ENCODE measurements around the gene SLCO1B3. TPM values are rescaled to one million over a fixed set of nuclear protein-coding genes. Genes with fewer than 3 reads are reported as not detected.
A peak's percentile ranks its signal among the peaks of the same experiment; 100 is the strongest.

Gene SLCO1B3
- total RNA-seq, 1 donor from 2014 or later, result not detected

- Mint-ChIP-seq H3K27ac (no peak overlapping the region), H3K4me1 (no peaks in the 10 kb centered on the region), H3K4me3 (no peak overlapping the region), H3K27me3 (no peaks in the 10 kb centered on the region), H3K36me3 (ENCODE audit: low read depth) (no peaks in the 10 kb centered on the region), H3K9me3 (peaks cover 13% of the 10 kb centered on the region)
- DNase-seq, result no peak
- intact Hi-C loops (cut with micrococcal nuclease), result no loop called here
Measured at GRCh38 chr12:20822925-20823324, 12.4 kb downstream of the SLCO1B3 start.

- Mint-ChIP-seq H3K36me3 (ENCODE audit: low read depth) (no peaks in the 10 kb centered on the region), H3K27me3 (no peaks in the 10 kb centered on the region), H3K4me1 (no peaks in the 10 kb centered on the region), H3K4me3 (no peak overlapping the region), H3K27ac (no peak overlapping the region), H3K9me3 (no peaks in the 10 kb centered on the region)
- intact Hi-C loops (cut with micrococcal nuclease), result no loop called here
- no peak for DNase-seq
Measured at GRCh38 chr12:20829919-20830318, 19.4 kb downstream of the SLCO1B3 start.

- Mint-ChIP-seq H3K9me3 (no peaks in the 10 kb centered on the region), H3K27ac (no peak overlapping the region), H3K27me3 (no peaks in the 10 kb centered on the region), H3K4me1 (no peaks in the 10 kb centered on the region), H3K4me3 (no peak overlapping the region), H3K36me3 (ENCODE audit: low read depth) (no peaks in the 10 kb centered on the region)
- intact Hi-C loops (cut with micrococcal nuclease), result no loop called here
- DNase-seq, result no peak
Measured at GRCh38 chr12:20830456-20830855, 20.0 kb downstream of the SLCO1B3 start.

GRCh38 chr12:20832911-20833310 is 22.4 kb downstream of the SLCO1B3 start:
- Mint-ChIP-seq H3K4me3 (no peak overlapping the region), H3K36me3 (ENCODE audit: low read depth) (no peaks in the 10 kb centered on the region), H3K4me1 (no peaks in the 10 kb centered on the region), H3K27ac (no peak overlapping the region), H3K9me3 (no peaks in the 10 kb centered on the region), H3K27me3 (no peaks in the 10 kb centered on the region)
- intact Hi-C loops (cut with micrococcal nuclease), result no loop called here
- no peak for DNase-seq

GRCh38 chr12:20852649-20853048 is 42.1 kb downstream of the SLCO1B3 start:
- Mint-ChIP-seq H3K36me3 (ENCODE audit: low read depth) (no peaks in the 10 kb centered on the region), H3K4me3 (no peak overlapping the region), H3K9me3 (peaks cover 3% of the 10 kb centered on the region)

GRCh38 chr12:20863056-20863455 is 52.6 kb downstream of the SLCO1B3 start:
- H3K4me3 Mint-ChIP-seq, result no peak overlapping the region
- intact Hi-C loops (cut with micrococcal nuclease), result no loop called here
- no peaks in the 10 kb centered on the region for H3K36me3 Mint-ChIP-seq (ENCODE audit: low read depth)
- H3K9me3 Mint-ChIP-seq, result no peaks in the 10 kb centered on the region
- H3K27ac Mint-ChIP-seq, result no peak overlapping the region
- no peaks in the 10 kb centered on the region for H3K4me1 Mint-ChIP-seq
- DNase-seq, result no peak
- H3K27me3 Mint-ChIP-seq, result no peaks in the 10 kb centered on the region

More at GRCh38 chr12:20852649-20853048, 42.1 kb downstream of the SLCO1B3 start:
- intact Hi-C loops (cut with micrococcal nuclease), result no loop called here
- no peak overlapping the region for H3K27ac Mint-ChIP-seq
- no peak for DNase-seq
- H3K4me1 Mint-ChIP-seq, result no peaks in the 10 kb centered on the region
- no peaks in the 10 kb centered on the region for H3K27me3 Mint-ChIP-seq

- Mint-ChIP-seq H3K27me3 (no peaks in the 10 kb centered on the region), H3K4me3 (no peak overlapping the region), H3K36me3 (ENCODE audit: low read depth) (no peaks in the 10 kb centered on the region), H3K9me3 (no peaks in the 10 kb centered on the region), H3K27ac (no peak overlapping the region), H3K4me1 (no peaks in the 10 kb centered on the region)
- no peak for DNase-seq
- intact Hi-C loops (cut with micrococcal nuclease), result no loop called here
Measured at GRCh38 chr12:20865873-20866272, 55.4 kb downstream of the SLCO1B3 start.

GRCh38 chr12:20868277-20868676 is 57.8 kb downstream of the SLCO1B3 start:
- H3K27me3 Mint-ChIP-seq, result no peaks in the 10 kb centered on the region
- DNase-seq, result no peak
- intact Hi-C loops (cut with micrococcal nuclease), result no loop called here
- no peak overlapping the region for H3K27ac Mint-ChIP-seq
- H3K4me1 Mint-ChIP-seq, result no peaks in the 10 kb centered on the region
- H3K9me3 Mint-ChIP-seq, result no peaks in the 10 kb centered on the region
- H3K36me3 Mint-ChIP-seq (ENCODE audit: low read depth), result no peaks in the 10 kb centered on the region
- H3K4me3 Mint-ChIP-seq, result no peak overlapping the region

- Mint-ChIP-seq H3K4me1 (no peaks in the 10 kb centered on the region), H3K36me3 (ENCODE audit: low read depth) (no peaks in the 10 kb centered on the region), H3K9me3 (no peaks in the 10 kb centered on the region), H3K4me3 (no peak overlapping the region), H3K27me3 (no peaks in the 10 kb centered on the region), H3K27ac (no peak overlapping the region)
- no peak for DNase-seq
- intact Hi-C loops (cut with micrococcal nuclease), result no loop called here
Measured at GRCh38 chr12:20883288-20883687, 72.8 kb downstream of the SLCO1B3 start.

GRCh38 chr12:20885116-20885515 is 74.6 kb downstream of the SLCO1B3 start:
- H3K27me3 Mint-ChIP-seq, result no peaks in the 10 kb centered on the region
- intact Hi-C loops (cut with micrococcal nuclease), result no loop called here
- H3K36me3 Mint-ChIP-seq (ENCODE audit: low read depth), result no peaks in the 10 kb centered on the region
- H3K4me1 Mint-ChIP-seq, result no peaks in the 10 kb centered on the region
- no peak overlapping the region for H3K27ac Mint-ChIP-seq
- H3K9me3 Mint-ChIP-seq, result no peaks in the 10 kb centered on the region
- no peak for DNase-seq
- no peak overlapping the region for H3K4me3 Mint-ChIP-seq

GRCh38 chr12:20885552-20885951 is 75.0 kb downstream of the SLCO1B3 start:
- Mint-ChIP-seq H3K4me3 (no peak overlapping the region), H3K36me3 (ENCODE audit: low read depth) (no peaks in the 10 kb centered on the region), H3K9me3 (no peaks in the 10 kb centered on the region), H3K27ac (no peak overlapping the region), H3K27me3 (no peaks in the 10 kb centered on the region), H3K4me1 (no peaks in the 10 kb centered on the region)
- intact Hi-C loops (cut with micrococcal nuclease), result no loop called here
- DNase-seq, result no peak

GRCh38 chr12:20917269-20917668 is 106.8 kb downstream of the SLCO1B3 start:
- DNase-seq, result no peak
- H3K27ac Mint-ChIP-seq, result no peak overlapping the region
- no peak overlapping the region for H3K4me3 Mint-ChIP-seq
- no peaks in the 10 kb centered on the region for H3K27me3 Mint-ChIP-seq
- intact Hi-C loops (cut with micrococcal nuclease), result no loop called here
- H3K36me3 Mint-ChIP-seq (ENCODE audit: low read depth), result no peaks in the 10 kb centered on the region
- H3K4me1 Mint-ChIP-seq, result no peaks in the 10 kb centered on the region
- no peaks in the 10 kb centered on the region for H3K9me3 Mint-ChIP-seq

GRCh38 chr12:20917819-20918218 is 107.3 kb downstream of the SLCO1B3 start:
- no peaks in the 10 kb centered on the region for H3K4me1 Mint-ChIP-seq
- H3K27ac Mint-ChIP-seq, result no peak overlapping the region
- no peaks in the 10 kb centered on the region for H3K9me3 Mint-ChIP-seq
- no peaks in the 10 kb centered on the region for H3K27me3 Mint-ChIP-seq
- intact Hi-C loops (cut with micrococcal nuclease), result no loop called here
- H3K36me3 Mint-ChIP-seq (ENCODE audit: low read depth), result no peaks in the 10 kb centered on the region
- no peak for DNase-seq
- no peak overlapping the region for H3K4me3 Mint-ChIP-seq

- no peak for DNase-seq
- H3K9me3 Mint-ChIP-seq, result no peaks in the 10 kb centered on the region
- H3K36me3 Mint-ChIP-seq (ENCODE audit: low read depth), result no peaks in the 10 kb centered on the region
- intact Hi-C loops (cut with micrococcal nuclease), result no loop called here
- H3K4me1 Mint-ChIP-seq, result no peaks in the 10 kb centered on the region
- H3K27me3 Mint-ChIP-seq, result no peaks in the 10 kb centered on the region
- no peak overlapping the region for H3K4me3 Mint-ChIP-seq
- H3K27ac Mint-ChIP-seq, result no peak overlapping the region
Measured at GRCh38 chr12:20931894-20932293, 121.4 kb downstream of the SLCO1B3 start.

GRCh38 chr12:20946732-20947131 is 136.2 kb downstream of the SLCO1B3 start:
- peak; percentile 65 for DNase-seq
- no peak overlapping the region for H3K4me3 Mint-ChIP-seq

More at GRCh38 chr12:20946732-20947131, 136.2 kb downstream of the SLCO1B3 start:
- H3K27ac Mint-ChIP-seq, result no peak overlapping the region
- intact Hi-C loops (cut with micrococcal nuclease), result loop anchor here (10.0 kb wide), 2 partner anchors 218 to 738 kb away; no protein-coding TSS in a partner anchor
- no peaks in the 10 kb centered on the region for H3K36me3 Mint-ChIP-seq (ENCODE audit: low read depth)
- no peaks in the 10 kb centered on the region for H3K4me1 Mint-ChIP-seq
- H3K9me3 Mint-ChIP-seq, result no peaks in the 10 kb centered on the region
- H3K27me3 Mint-ChIP-seq, result no peaks in the 10 kb centered on the region

Measured in activated CD4-positive, alpha-beta T cell treated with anti-CD3 and anti-CD28 coated beads, Interleukin-2, amount 10 ng/mL, durations not matched to agents 24 days and 14 days (primary cell).